OCI-LY7 (cell line): ENCODE results near the gene UGT3A2. TPM values are rescaled to one million over a fixed set of nuclear protein-coding genes. Genes with fewer than 3 reads are reported as not detected.

ENCODE experiments used
- BruUV-seq: library from RNA; stranded (reverse); fragments of 400-500 nt; replicated peaks from 2 replicates; lab custom pipeline; 2021; lab: Mats Ljungman, UMichigan
- CTCF ChIA-PET: fragments of 300-600 bp; sonication (Branson Sonifier 250); formaldehyde crosslinking; loops from one replicate; lab custom pipeline; 2022; ENCODE audit warnings: antibody characterized with exemption; ENCODE audit not compliant: unreplicated experiment; lab: Charles Lee
- POLR2A ChIA-PET: fragments of 300-600 bp; sonication (Branson Sonifier 250); formaldehyde crosslinking; loops from one replicate; lab custom pipeline; 2022; ENCODE audit warnings: antibody characterized with exemption; lab: Charles Lee
- DNase-seq: peaks from one replicate; pipeline ENCODE4 v3.0.0-alpha.2; 2015; ENCODE audit warnings: low spot score
- H2AFZ ChIP-seq: fragments of 200-600 bp; sonication (generic), shearing (Covaris generic); 2 replicates; pipeline ENCODE4 v1.6.1; 2014; ENCODE audit warnings: mild to moderate bottlenecking, antibody characterized with exemption, low read length, moderate library complexity
- H3K27ac ChIP-seq: fragments of 200-600 bp; sonication (generic); 2 replicates; pipeline ENCODE4 v1.5.1; 2014; ENCODE audit warnings: mixed run types, low read depth, mild to moderate bottlenecking, moderate library complexity, low read length, inconsistent platforms; ENCODE audit not compliant: poor library complexity, severe bottlenecking
- H3K36me3 ChIP-seq: fragments of 200-600 bp; sonication (generic); 2 replicates; pipeline ENCODE4 v1.6.1; 2014; ENCODE audit warnings: mild to moderate bottlenecking, antibody characterized with exemption, low read length, moderate library complexity, mixed read lengths; ENCODE audit not compliant: insufficient read depth
- H3K4me1 ChIP-seq: fragments of 200-600 bp; sonication (generic); 2 replicates; pipeline ENCODE4 v1.5.1; 2014; ENCODE audit warnings: mild to moderate bottlenecking, low read length; ENCODE audit not compliant: insufficient read depth, poor library complexity, severe bottlenecking
- H3K4me2 ChIP-seq: fragments of 200-600 bp; sonication (generic); 2 replicates; pipeline ENCODE4 v1.6.1; 2014; ENCODE audit warnings: mild to moderate bottlenecking, low read length
- H3K4me3 ChIP-seq: fragments of 200-600 bp; sonication (generic); 2 replicates; pipeline ENCODE4 v1.5.1; 2014; ENCODE audit warnings: mild to moderate bottlenecking, low read depth, low read length; ENCODE audit not compliant: poor library complexity, severe bottlenecking
- H3K79me2 ChIP-seq: fragments of 200-600 bp; sonication (generic); 2 replicates; pipeline ENCODE4 v1.6.1; 2016; ENCODE audit warnings: low read depth, mild to moderate bottlenecking, low read length, moderate library complexity, mixed read lengths; ENCODE audit not compliant: insufficient read depth
- H3K9me2 ChIP-seq: fragments of 200-600 bp; sonication (generic); 2 replicates; pipeline ENCODE4 v1.6.1; 2016; ENCODE audit warnings: mild to moderate bottlenecking, low read length, mixed read lengths; ENCODE audit not compliant: insufficient read depth
- H3K9me3 ChIP-seq: fragments of 200-600 bp; sonication (generic); 2 replicates; pipeline ENCODE4 v1.6.1; 2014; ENCODE audit warnings: mild to moderate bottlenecking, mixed run types, low read length, mixed read lengths
- H4K20me1 ChIP-seq: fragments of 200-600 bp; sonication (generic); 2 replicates; pipeline ENCODE4 v1.6.1; 2014; ENCODE audit warnings: mild to moderate bottlenecking, antibody characterized with exemption, low read length, moderate library complexity, mixed read lengths; ENCODE audit not compliant: insufficient read depth
- CTCF ChIP-seq: fragments of 200-600 bp; sonication (generic); conservative IDR thresholded peaks from 2 replicates; pipeline ENCODE4 v1.5.1; 2014; ENCODE audit warnings: mild to moderate bottlenecking, antibody characterized with exemption, low read length, moderate library complexity, mixed read lengths
- EZH2phosphoT487 ChIP-seq: fragments of 200-600 bp; sonication (generic); IDR thresholded peaks from 2 replicates; pipeline ENCODE4 v1.6.1; 2018; ENCODE audit warnings: low read depth, borderline replicate concordance, mild to moderate bottlenecking, mixed run types, antibody characterized with exemption, low read length, moderate library complexity, mixed read lengths
- intact Hi-C: fragments of 100-400 bp; cut with micrococcal nuclease; formaldehyde crosslinking; loops from one replicate; pipeline ENCODE4 v1.10.0; 2022; ENCODE audit not compliant: unreplicated experiment
- small RNA-seq: library from RNA; depleted of rRNA; stranded (forward); fragments of <200 nt; gene quantifications from one replicate; pipeline ENCODE3, GENCODE V24; 2014
- total RNA-seq, 2 experiments: library from RNA; depleted of rRNA in 1 of 2; stranded (reverse); fragments of >200 nt in 1 of 2; shearing (Covaris generic) in 1 of 2; gene quantifications; 2 replicates each; pipeline ENCODE4 v1.2.3, GENCODE V29; 2014 to 2022

Gene UGT3A2
- total RNA-seq, 2 experiments from 2014 or later: 0.13 TPM; not detected in 1

GRCh38 chr5:35988529-35988928, 78.2 kb downstream of the UGT3A2 start:
- Histone ChIP-seq H3K9me3 (no peaks in the 10 kb centered on the region), H3K4me2 (no peak overlapping the region), H3K36me3 (no peaks in the 10 kb centered on the region), H3K4me3 (no peak overlapping the region), H2AFZ (no peak overlapping the region), H3K9me2 (no peaks in the 10 kb centered on the region), H3K79me2 (no peaks in the 10 kb centered on the region), H3K27ac (no peak overlapping the region), H3K4me1 (no peaks in the 10 kb centered on the region), H4K20me1 (no peaks in the 10 kb centered on the region)
- TF ChIP-seq EZH2phosphoT487 (no peak), CTCF (no peak)
- ChIA-PET POLR2A (interaction anchor here (0.6 to 1.5 kb wide), 3 partner anchors 8 to 62 kb away, joined by 3 to 6 read pairs (median 4); no protein-coding TSS in a partner anchor), CTCF (no interaction called here)
- BruUV-seq: no TSS peak
- intact Hi-C loops: no loop called here
- DNase-seq: no peak

- POLR2A ChIA-PET: interaction anchor here (0.5 to 0.9 kb wide), 3 partner anchors 16 to 1494 kb away, joined by 3 to 4 read pairs (median 3); no protein-coding TSS in a partner anchor
- no peak for DNase-seq
- no peaks in the 10 kb centered on the region for H3K9me2 ChIP-seq
- no TSS peak for BruUV-seq
- no peaks in the 10 kb centered on the region for H3K36me3 ChIP-seq
- H3K4me2 ChIP-seq: no peak overlapping the region
- H3K27ac ChIP-seq: no peak overlapping the region
- H3K79me2 ChIP-seq: no peaks in the 10 kb centered on the region
- no peak overlapping the region for H2AFZ ChIP-seq
- no peak overlapping the region for H3K4me3 ChIP-seq
- TF ChIP-seq CTCF: no peak
- no peak for TF ChIP-seq EZH2phosphoT487
- intact Hi-C loops: no loop called here
- no peaks in the 10 kb centered on the region for H3K9me3 ChIP-seq
- no peaks in the 10 kb centered on the region for H3K4me1 ChIP-seq
- H4K20me1 ChIP-seq: no peaks in the 10 kb centered on the region
- CTCF ChIA-PET: no interaction called here
These were observed 78.9 kb downstream of the UGT3A2 start for GRCh38 chr5:35987776-35988175.

Small RNA genes lying within 50 kb of the gene (small RNA-seq; reads per million reads assigned to genes)
- gene AC016612.1: not detected

Other genes with a start within 250 kb of the UGT3A2 start
- gene IL7R, start 210.0 kb downstream of the UGT3A2 start, total RNA-seq (2014; rRNA removed; shearing (Covaris generic)): 59.9 and 62.2 TPM in 2 replicates
- 4.6 and 4.7 TPM in 2 replicates for gene IL7R, start 210.0 kb downstream of the UGT3A2 start, total RNA-seq (2022)
- 4.7 and 5.4 TPM in 2 replicates for gene CAPSL, start 128.3 kb downstream of the UGT3A2 start, total RNA-seq (2014; rRNA removed; shearing (Covaris generic))
- gene CAPSL, start 128.3 kb downstream of the UGT3A2 start, total RNA-seq (2022): not detected in 2 replicates
- not detected in 2 replicates for gene UGT3A1, start 75.5 kb downstream of the UGT3A2 start, total RNA-seq (2014; rRNA removed; shearing (Covaris generic))
- gene UGT3A1, start 75.5 kb downstream of the UGT3A2 start, total RNA-seq (2022): not detected in 2 replicates
- gene LMBRD2, start 85.0 kb upstream of the UGT3A2 start, total RNA-seq (2014; rRNA removed; shearing (Covaris generic)): 9.1 and 32.0 TPM in 2 replicates
- 18.3 and 23.2 TPM in 2 replicates for gene LMBRD2, start 85.0 kb upstream of the UGT3A2 start, total RNA-seq (2022)
- gene SKP2, start 85.2 kb upstream of the UGT3A2 start, total RNA-seq (2014; rRNA removed; shearing (Covaris generic)): 70.5 and 71.8 TPM in 2 replicates
- gene SKP2, start 85.2 kb upstream of the UGT3A2 start, total RNA-seq (2022): 74.0 and 81.1 TPM in 2 replicates
- 21.2 and 23.8 TPM in 2 replicates for gene NADK2, start 175.0 kb upstream of the UGT3A2 start, total RNA-seq (2014; rRNA removed; shearing (Covaris generic))
- gene NADK2, start 175.0 kb upstream of the UGT3A2 start, total RNA-seq (2022): 37.5 and 38.6 TPM in 2 replicates
- not detected in 2 replicates for gene RANBP3L, start 235.0 kb upstream of the UGT3A2 start, total RNA-seq (2014; rRNA removed; shearing (Covaris generic))
- gene RANBP3L, start 235.0 kb upstream of the UGT3A2 start, total RNA-seq (2022): not detected in 2 replicates